GM23338 (cell line): Measurements from ENCODE around the gene GEN1. TPM values are rescaled to one million over a fixed set of nuclear protein-coding genes. Genes with fewer than 3 reads are reported as not detected.

Experiments
- ATAC-seq: fragments of 200-7000 bp; cut with Tn5 transposase; 3 replicates; pipeline ENCODE4 v1.9.1; 2020
- DNase-seq: peaks from one replicate; pipeline ENCODE4 v3.0.0-alpha.2; 2015; ENCODE audit warnings: low spot score
- H2AFZ ChIP-seq: fragments of 200-600 bp; sonication (generic); 2 replicates; pipeline ENCODE4 v1.8.0; 2016; ENCODE audit warnings: antibody characterized with exemption, mild to moderate bottlenecking, moderate library complexity
- H3F3A ChIP-seq: fragments of 200-600 bp; sonication (generic); replicated peaks from 2 replicates; pipeline ENCODE4 v1.8.0; 2017; ENCODE audit warnings: antibody characterized with exemption, mixed run types, low read depth
- H3K27ac ChIP-seq: fragments of 200-600 bp; sonication (generic); 2 replicates; pipeline ENCODE4 v1.6.1; 2016; ENCODE audit warnings: low read depth
- H3K27me3 ChIP-seq: fragments of 200-600 bp; sonication (generic); 2 replicates; pipeline ENCODE4 v1.8.0; 2016; ENCODE audit warnings: mild to moderate bottlenecking, mixed run types, moderate library complexity; ENCODE audit not compliant: insufficient read depth
- H3K36me3 ChIP-seq: fragments of 200-600 bp; sonication (generic); 2 replicates; pipeline ENCODE4 v1.8.0; 2016; ENCODE audit warnings: mild to moderate bottlenecking; ENCODE audit not compliant: insufficient read depth
- H3K4me1 ChIP-seq: fragments of 200-600 bp; sonication (generic); 2 replicates; pipeline ENCODE4 v1.8.0; 2016; ENCODE audit warnings: mild to moderate bottlenecking, moderate library complexity; ENCODE audit not compliant: insufficient read depth
- H3K4me2 ChIP-seq: fragments of 200-600 bp; sonication (generic); 2 replicates; pipeline ENCODE4 v1.7.1; 2017; ENCODE audit warnings: mixed run types
- H3K4me3 ChIP-seq: fragments of 200-600 bp; sonication (generic); 2 replicates; pipeline ENCODE4 v1.6.1; 2016; ENCODE audit warnings: mixed run types
- H3K79me2 ChIP-seq: fragments of 200-600 bp; sonication (generic); replicated peaks from 2 replicates; pipeline ENCODE4 v1.8.0; 2017; ENCODE audit warnings: mild to moderate bottlenecking; ENCODE audit not compliant: insufficient read depth
- H3K9me2 ChIP-seq: fragments of 200-600 bp; sonication (generic); 2 replicates; pipeline ENCODE4 v1.8.0; 2017; ENCODE audit not compliant: insufficient read depth
- H4K20me1 ChIP-seq: fragments of 200-600 bp; sonication (generic); replicated peaks from 2 replicates; pipeline ENCODE4 v1.8.0; 2017; ENCODE audit warnings: mild to moderate bottlenecking; ENCODE audit not compliant: insufficient read depth
- H3K27ac Mint-ChIP-seq: 2 replicates; pipeline ENCODE4 v1.8.0; 2020; ENCODE audit warnings: inconsistent platforms, mild to moderate bottlenecking, moderate library complexity, mixed read lengths
- H3K27me3 Mint-ChIP-seq: 3 replicates; pipeline ENCODE4 v1.8.0; 2022; ENCODE audit warnings: low read depth, mild to moderate bottlenecking, moderate library complexity, mixed read lengths, inconsistent platforms; ENCODE audit not compliant: insufficient read depth, poor library complexity
- H3K36me3 Mint-ChIP-seq: 3 replicates; pipeline ENCODE4 v1.8.0; 2021; ENCODE audit warnings: low read depth, mild to moderate bottlenecking, inconsistent platforms, moderate library complexity, mixed read lengths
- H3K4me1 Mint-ChIP-seq: 3 replicates; pipeline ENCODE4 v1.8.0; 2020; ENCODE audit warnings: mild to moderate bottlenecking, inconsistent platforms, mixed read lengths
- H3K4me3 Mint-ChIP-seq: 3 replicates; pipeline ENCODE4 v1.8.0; 2021; ENCODE audit warnings: moderate library complexity, mild to moderate bottlenecking, inconsistent platforms, mixed read lengths
- H3K9me3 Mint-ChIP-seq: 3 replicates; pipeline ENCODE4 v1.8.0; 2020; ENCODE audit warnings: moderate library complexity, mild to moderate bottlenecking, inconsistent platforms, mixed read lengths
- CREB1 ChIP-seq: fragments of 250-450 bp; sonication (Bioruptor Pico); IDR thresholded peaks from 2 replicates; pipeline ENCODE4 v1.5.0; 2020; ENCODE audit warnings: low read depth, mild to moderate bottlenecking, moderate library complexity
- EZH2 ChIP-seq: fragments of 200-600 bp; sonication (generic); IDR thresholded peaks from one replicate; pipeline ENCODE4 v1.8.0; 2017; ENCODE audit warnings: antibody characterized with exemption, mild to moderate bottlenecking, low read depth; ENCODE audit not compliant: unreplicated experiment
- NANOG ChIP-seq: IDR thresholded peaks from 2 replicates; pipeline ENCODE4 v1.6.1; 2016; ENCODE audit warnings: antibody characterized with exemption, borderline replicate concordance
- POLR2AphosphoS5 ChIP-seq: IDR thresholded peaks from 2 replicates; pipeline ENCODE4 v1.6.1; 2016; ENCODE audit warnings: antibody characterized with exemption, low read depth
- STAT1 ChIP-seq: IDR thresholded peaks from one replicate; pipeline ENCODE4 v1.6.1; 2016; ENCODE audit warnings: antibody characterized with exemption; ENCODE audit not compliant: unreplicated experiment
- ZNF114 ChIP-seq: fragments of 250-450 bp; sonication (Bioruptor Pico); IDR thresholded peaks from 2 replicates; pipeline ENCODE4 v1.5.0; 2020; ENCODE audit warnings: mild to moderate bottlenecking, moderate library complexity
- polyA plus RNA-seq: library from polyadenylated mRNA; unstranded; fragments of >200 nt; fragmentation: Nextera tagmentation; extraction: Ambion mirVana; gene quantifications from 2 replicates; pipeline ENCODE4 v1.2.1, GENCODE V29; 2016
- total RNA-seq: library from RNA; depleted of rRNA; stranded (reverse); fragments of >200 nt; shearing (Covaris generic); gene quantifications from 2 replicates; pipeline ENCODE4 v1.2.3, GENCODE V29; 2014
- TF ChIP-seq, protein P1 (sequence below): fragments of 250-450 bp; sonication (Bioruptor Pico); IDR thresholded peaks from 2 replicates; pipeline ENCODE4 v1.5.0; 2020; ENCODE audit warnings: mild to moderate bottlenecking, moderate library complexity
- TF ChIP-seq, protein P2 (sequence below): IDR thresholded peaks from one replicate; pipeline ENCODE4 v1.6.1; 2018; ENCODE audit warnings: antibody characterized with exemption; ENCODE audit not compliant: unreplicated experiment
- TF ChIP-seq, protein P3 (sequence below), 2 experiments: fragments of 200-600 bp in 1 of 2; sonication (generic) in 1 of 2; conservative IDR thresholded peaks; 2 replicates each; pipeline versions ENCODE4 v1.5.1 to v1.6.1; 2016 to 2017; ENCODE audit warnings: antibody characterized with exemption in 2 of 2, low read depth in 2 of 2, mild to moderate bottlenecking in 2 of 2, moderate library complexity in 1 of 2

The GEN1 gene
- total and polyA plus RNA-seq, 2 experiments from 2014 or later, result 14.2 to 43.3 TPM

DNA sequence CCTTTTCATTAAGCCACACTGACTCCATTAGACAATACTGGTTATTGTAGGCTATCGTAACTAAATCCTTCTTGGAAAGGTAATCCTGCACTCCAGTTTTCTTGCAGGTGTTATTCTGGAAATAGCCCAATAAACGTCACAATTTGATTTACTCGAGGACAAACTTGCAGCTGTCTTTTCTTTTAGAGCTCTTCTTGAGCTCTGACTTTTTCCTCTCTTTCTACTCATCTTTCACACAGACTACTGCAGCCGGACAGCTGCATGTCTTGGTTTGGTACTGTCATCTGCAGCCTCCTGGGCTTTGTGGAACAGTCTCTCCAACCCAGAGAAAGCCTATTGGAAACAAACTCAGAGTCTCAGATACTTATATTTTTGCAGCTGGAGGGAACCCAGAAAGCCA is 39.4 kb downstream of the GEN1 start (continued):
- TF ChIP-seq, protein P1, sequence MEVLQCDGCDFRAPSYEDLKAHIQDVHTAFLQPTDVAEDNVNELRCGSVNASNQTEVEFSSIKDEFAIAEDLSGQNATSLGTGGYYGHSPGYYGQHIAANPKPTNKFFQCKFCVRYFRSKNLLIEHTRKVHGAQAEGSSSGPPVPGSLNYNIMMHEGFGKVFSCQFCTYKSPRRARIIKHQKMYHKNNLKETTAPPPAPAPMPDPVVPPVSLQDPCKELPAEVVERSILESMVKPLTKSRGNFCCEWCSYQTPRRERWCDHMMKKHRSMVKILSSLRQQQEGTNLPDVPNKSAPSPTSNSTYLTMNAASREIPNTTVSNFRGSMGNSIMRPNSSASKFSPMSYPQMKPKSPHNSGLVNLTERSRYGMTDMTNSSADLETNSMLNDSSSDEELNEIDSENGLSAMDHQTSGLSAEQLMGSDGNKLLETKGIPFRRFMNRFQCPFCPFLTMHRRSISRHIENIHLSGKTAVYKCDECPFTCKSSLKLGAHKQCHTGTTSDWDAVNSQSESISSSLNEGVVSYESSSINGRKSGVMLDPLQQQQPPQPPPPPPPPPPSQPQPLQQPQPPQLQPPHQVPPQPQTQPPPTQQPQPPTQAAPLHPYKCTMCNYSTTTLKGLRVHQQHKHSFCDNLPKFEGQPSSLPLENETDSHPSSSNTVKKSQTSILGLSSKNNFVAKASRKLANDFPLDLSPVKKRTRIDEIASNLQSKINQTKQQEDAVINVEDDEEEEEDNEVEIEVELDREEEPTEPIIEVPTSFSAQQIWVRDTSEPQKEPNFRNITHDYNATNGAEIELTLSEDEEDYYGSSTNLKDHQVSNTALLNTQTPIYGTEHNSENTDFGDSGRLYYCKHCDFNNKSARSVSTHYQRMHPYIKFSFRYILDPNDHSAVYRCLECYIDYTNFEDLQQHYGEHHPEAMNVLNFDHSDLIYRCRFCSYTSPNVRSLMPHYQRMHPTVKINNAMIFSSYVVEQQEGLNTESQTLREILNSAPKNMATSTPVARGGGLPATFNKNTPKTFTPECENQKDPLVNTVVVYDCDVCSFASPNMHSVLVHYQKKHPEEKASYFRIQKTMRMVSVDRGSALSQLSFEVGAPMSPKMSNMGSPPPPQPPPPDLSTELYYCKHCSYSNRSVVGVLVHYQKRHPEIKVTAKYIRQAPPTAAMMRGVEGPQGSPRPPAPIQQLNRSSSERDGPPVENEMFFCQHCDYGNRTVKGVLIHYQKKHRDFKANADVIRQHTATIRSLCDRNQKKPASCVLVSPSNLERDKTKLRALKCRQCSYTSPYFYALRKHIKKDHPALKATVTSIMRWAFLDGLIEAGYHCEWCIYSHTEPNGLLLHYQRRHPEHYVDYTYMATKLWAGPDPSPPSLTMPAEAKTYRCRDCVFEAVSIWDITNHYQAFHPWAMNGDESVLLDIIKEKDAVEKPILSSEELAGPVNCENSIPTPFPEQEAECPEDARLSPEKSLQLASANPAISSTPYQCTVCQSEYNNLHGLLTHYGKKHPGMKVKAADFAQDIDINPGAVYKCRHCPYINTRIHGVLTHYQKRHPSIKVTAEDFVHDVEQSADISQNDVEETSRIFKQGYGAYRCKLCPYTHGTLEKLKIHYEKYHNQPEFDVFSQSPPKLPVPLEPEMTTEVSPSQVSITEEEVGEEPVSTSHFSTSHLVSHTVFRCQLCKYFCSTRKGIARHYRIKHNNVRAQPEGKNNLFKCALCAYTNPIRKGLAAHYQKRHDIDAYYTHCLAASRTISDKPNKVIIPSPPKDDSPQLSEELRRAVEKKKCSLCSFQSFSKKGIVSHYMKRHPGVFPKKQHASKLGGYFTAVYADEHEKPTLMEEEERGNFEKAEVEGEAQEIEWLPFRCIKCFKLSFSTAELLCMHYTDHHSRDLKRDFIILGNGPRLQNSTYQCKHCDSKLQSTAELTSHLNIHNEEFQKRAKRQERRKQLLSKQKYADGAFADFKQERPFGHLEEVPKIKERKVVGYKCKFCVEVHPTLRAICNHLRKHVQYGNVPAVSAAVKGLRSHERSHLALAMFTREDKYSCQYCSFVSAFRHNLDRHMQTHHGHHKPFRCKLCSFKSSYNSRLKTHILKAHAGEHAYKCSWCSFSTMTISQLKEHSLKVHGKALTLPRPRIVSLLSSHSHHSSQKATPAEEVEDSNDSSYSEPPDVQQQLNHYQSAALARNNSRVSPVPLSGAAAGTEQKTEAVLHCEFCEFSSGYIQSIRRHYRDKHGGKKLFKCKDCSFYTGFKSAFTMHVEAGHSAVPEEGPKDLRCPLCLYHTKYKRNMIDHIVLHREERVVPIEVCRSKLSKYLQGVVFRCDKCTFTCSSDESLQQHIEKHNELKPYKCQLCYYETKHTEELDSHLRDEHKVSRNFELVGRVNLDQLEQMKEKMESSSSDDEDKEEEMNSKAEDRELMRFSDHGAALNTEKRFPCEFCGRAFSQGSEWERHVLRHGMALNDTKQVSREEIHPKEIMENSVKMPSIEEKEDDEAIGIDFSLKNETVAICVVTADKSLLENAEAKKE (CRISPR knock-in tag), result no peak

DNA sequence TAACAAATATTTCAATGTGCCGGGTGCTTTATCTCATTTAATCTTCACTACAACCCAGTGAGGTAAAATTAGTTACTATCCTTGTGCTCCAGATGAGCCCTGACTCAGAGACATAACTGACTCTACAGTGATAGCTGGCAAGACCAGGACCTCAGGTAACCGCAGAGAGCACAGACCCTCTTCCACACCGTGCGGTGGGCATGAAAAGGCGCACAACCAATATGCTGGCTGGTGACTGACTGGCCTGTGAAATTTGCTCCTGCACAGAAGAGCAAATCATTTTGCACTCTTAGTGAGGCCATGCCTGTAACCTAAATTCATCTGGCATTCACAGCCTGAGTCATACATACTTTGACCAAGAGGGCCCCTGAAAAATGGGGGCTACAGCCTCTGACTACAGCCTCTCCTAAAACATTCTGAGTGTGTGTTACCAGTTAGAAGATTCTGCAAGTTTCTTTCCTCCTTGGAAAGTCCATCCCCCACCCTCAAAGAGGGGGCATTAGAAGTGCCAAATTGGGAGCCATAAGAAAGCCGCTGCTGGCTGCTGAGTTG is 39.9 kb downstream of the GEN1 start:
- H2AFZ ChIP-seq, result peak overlapping the region; percentile 84; the same call in 1 of the 2 replicates
- ATAC-seq, result no peak

More for the DNA sequence above, 39.9 kb downstream of the GEN1 start:
- Mint-ChIP-seq H3K4me1 (no peaks in the 10 kb centered on the region; the same call in 2 of the 3 replicates), H3K4me3 (no peak overlapping the region), H3K36me3 (no peaks in the 10 kb centered on the region), H3K9me3 (no peaks in the 10 kb centered on the region), H3K27me3 (peaks cover 2% of the 10 kb centered on the region), H3K27ac (no peak overlapping the region)
- H3K27ac ChIP-seq, result no peak overlapping the region
- H3F3A ChIP-seq, result no peaks in the 10 kb centered on the region
- TF ChIP-seq EZH2, result no peak
- no peak for TF ChIP-seq NANOG
- no peak for TF ChIP-seq CREB1
- TF ChIP-seq STAT1, result no peak
- TF ChIP-seq POLR2AphosphoS5, result no peak
- TF ChIP-seq ZNF114 (CRISPR knock-in tag), result no peak
- TF ChIP-seq, protein P2, sequence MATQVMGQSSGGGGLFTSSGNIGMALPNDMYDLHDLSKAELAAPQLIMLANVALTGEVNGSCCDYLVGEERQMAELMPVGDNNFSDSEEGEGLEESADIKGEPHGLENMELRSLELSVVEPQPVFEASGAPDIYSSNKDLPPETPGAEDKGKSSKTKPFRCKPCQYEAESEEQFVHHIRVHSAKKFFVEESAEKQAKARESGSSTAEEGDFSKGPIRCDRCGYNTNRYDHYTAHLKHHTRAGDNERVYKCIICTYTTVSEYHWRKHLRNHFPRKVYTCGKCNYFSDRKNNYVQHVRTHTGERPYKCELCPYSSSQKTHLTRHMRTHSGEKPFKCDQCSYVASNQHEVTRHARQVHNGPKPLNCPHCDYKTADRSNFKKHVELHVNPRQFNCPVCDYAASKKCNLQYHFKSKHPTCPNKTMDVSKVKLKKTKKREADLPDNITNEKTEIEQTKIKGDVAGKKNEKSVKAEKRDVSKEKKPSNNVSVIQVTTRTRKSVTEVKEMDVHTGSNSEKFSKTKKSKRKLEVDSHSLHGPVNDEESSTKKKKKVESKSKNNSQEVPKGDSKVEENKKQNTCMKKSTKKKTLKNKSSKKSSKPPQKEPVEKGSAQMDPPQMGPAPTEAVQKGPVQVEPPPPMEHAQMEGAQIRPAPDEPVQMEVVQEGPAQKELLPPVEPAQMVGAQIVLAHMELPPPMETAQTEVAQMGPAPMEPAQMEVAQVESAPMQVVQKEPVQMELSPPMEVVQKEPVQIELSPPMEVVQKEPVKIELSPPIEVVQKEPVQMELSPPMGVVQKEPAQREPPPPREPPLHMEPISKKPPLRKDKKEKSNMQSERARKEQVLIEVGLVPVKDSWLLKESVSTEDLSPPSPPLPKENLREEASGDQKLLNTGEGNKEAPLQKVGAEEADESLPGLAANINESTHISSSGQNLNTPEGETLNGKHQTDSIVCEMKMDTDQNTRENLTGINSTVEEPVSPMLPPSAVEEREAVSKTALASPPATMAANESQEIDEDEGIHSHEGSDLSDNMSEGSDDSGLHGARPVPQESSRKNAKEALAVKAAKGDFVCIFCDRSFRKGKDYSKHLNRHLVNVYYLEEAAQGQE, result no peak
- TF ChIP-seq, protein P3, sequence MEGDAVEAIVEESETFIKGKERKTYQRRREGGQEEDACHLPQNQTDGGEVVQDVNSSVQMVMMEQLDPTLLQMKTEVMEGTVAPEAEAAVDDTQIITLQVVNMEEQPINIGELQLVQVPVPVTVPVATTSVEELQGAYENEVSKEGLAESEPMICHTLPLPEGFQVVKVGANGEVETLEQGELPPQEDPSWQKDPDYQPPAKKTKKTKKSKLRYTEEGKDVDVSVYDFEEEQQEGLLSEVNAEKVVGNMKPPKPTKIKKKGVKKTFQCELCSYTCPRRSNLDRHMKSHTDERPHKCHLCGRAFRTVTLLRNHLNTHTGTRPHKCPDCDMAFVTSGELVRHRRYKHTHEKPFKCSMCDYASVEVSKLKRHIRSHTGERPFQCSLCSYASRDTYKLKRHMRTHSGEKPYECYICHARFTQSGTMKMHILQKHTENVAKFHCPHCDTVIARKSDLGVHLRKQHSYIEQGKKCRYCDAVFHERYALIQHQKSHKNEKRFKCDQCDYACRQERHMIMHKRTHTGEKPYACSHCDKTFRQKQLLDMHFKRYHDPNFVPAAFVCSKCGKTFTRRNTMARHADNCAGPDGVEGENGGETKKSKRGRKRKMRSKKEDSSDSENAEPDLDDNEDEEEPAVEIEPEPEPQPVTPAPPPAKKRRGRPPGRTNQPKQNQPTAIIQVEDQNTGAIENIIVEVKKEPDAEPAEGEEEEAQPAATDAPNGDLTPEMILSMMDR (conservative IDR thresholded peaks at IDR 0.05; ENCODE audit: low read depth in 2 of 2), result no peak
- H3K4me1 ChIP-seq, result no peaks in the 10 kb centered on the region
- H3K79me2 ChIP-seq, result no peaks in the 10 kb centered on the region
- H4K20me1 ChIP-seq, result no peaks in the 10 kb centered on the region
- no peak overlapping the region for H3K4me3 ChIP-seq
- H3K27me3 ChIP-seq, result no peaks in the 10 kb centered on the region
- no peak for DNase-seq
- no peaks in the 10 kb centered on the region for H3K9me2 ChIP-seq
- no peaks in the 10 kb centered on the region for H3K36me3 ChIP-seq
- no peak overlapping the region for H3K4me2 ChIP-seq
